ENCODE measurements around the gene APC.
"Not testable (repeated sequence)": the region's sequence is repeated elsewhere in the genome, so short reads cannot be mapped to it uniquely, and the experiment has no call there.

The APC gene

GRCh38 chr5:112857866-112858265 lies 120.2 kb downstream of the APC start:
- DNase-seq (ENCODE audit: low spot score) = no peak

- DNase-seq (ENCODE audit: low spot score) = not testable (repeated sequence)
Observed at GRCh38 chr5:112860571-112860928, 122.9 kb downstream of the APC start.

- peak; percentile 95 for DNase-seq (ENCODE audit: low spot score)
Observed at GRCh38 chr5:112860929-112861637, 123.4 kb downstream of the APC start, which contains the start of gene SRP19. Gene SRP19, plus strand, starts transcription at chr5:112861287. Its CDS starts 90 bp downstream, at chr5:112861377.

- no peak for DNase-seq (ENCODE audit: low spot score)
Observed at GRCh38 chr5:112861638-112861985, 123.9 kb downstream of the APC start.

- DNase-seq (ENCODE audit: low spot score) = no peak
Observed at GRCh38 chr5:112862085-112862484, 124.4 kb downstream of the APC start.

- no peak for DNase-seq (ENCODE audit: low spot score)
Observed at GRCh38 chr5:112863549-112863948, 125.9 kb downstream of the APC start.

GRCh38 chr5:112865128-112865527 lies 127.4 kb downstream of the APC start:
- no peak for DNase-seq (ENCODE audit: low spot score)

GRCh38 chr5:112866739-112867138 lies 129.1 kb downstream of the APC start:
- DNase-seq (ENCODE audit: low spot score) = no peak

GRCh38 chr5:112867411-112867810 lies 129.7 kb downstream of the APC start:
- no peak for DNase-seq (ENCODE audit: low spot score)

GRCh38 chr5:112869948-112870347 lies 132.3 kb downstream of the APC start:
- DNase-seq (ENCODE audit: low spot score) = no peak

GRCh38 chr5:112870966-112871365 lies 133.3 kb downstream of the APC start:
- DNase-seq (ENCODE audit: low spot score) = no peak

- no peak for DNase-seq (ENCODE audit: low spot score)
Observed at GRCh38 chr5:112876362-112876761, 138.7 kb downstream of the APC start.

- no peak for DNase-seq (ENCODE audit: low spot score)
Observed at GRCh38 chr5:112878101-112878500, 140.4 kb downstream of the APC start.

GRCh38 chr5:112878760-112879159 lies 141.1 kb downstream of the APC start:
- no peak for DNase-seq (ENCODE audit: low spot score)

- DNase-seq (ENCODE audit: low spot score) = no peak
Observed at GRCh38 chr5:112880219-112880964, 142.7 kb downstream of the APC start.

- DNase-seq (ENCODE audit: low spot score) = no peak
Observed at GRCh38 chr5:112883192-112883591, 145.5 kb downstream of the APC start.

GRCh38 chr5:112885001-112885400 lies 147.3 kb downstream of the APC start:
- DNase-seq (ENCODE audit: low spot score) = no peak

GRCh38 chr5:112886975-112887374 lies 149.3 kb downstream of the APC start:
- no peak for DNase-seq (ENCODE audit: low spot score)

- not testable (repeated sequence) for DNase-seq (ENCODE audit: low spot score)
Observed at GRCh38 chr5:112892066-112892465, 154.4 kb downstream of the APC start.

GRCh38 chr5:112892776-112893175 lies 155.1 kb downstream of the APC start:
- no peak for DNase-seq (ENCODE audit: low spot score)

GRCh38 chr5:112895682-112896081 lies 158.0 kb downstream of the APC start:
- no peak for DNase-seq (ENCODE audit: low spot score)
